ENCODE results near the gene SCARF2. TPM values are rescaled to one million over a fixed set of nuclear protein-coding genes. Genes with fewer than 3 reads are reported as not detected.

SCARF2 gene
- total RNA-seq, 1 experiment from 2014 or later: 26.3 TPM

GRCh38 chr22:20414450-20414849, 23.2 kb downstream of the SCARF2 start:
- ChIA-PET POLR2A (no interaction called here), CTCF (no interaction called here)
- Mint-ChIP-seq H3K27me3 (ENCODE audit: low read depth) (no peaks in the 10 kb centered on the region; the same call in 1 of the 2 replicates), H3K4me3 (no peak overlapping the region), H3K27ac (no peak overlapping the region), H3K36me3 (no peaks in the 10 kb centered on the region), H3K9me3 (no peaks in the 10 kb centered on the region), H3K4me1 (peaks cover 7% of the 10 kb centered on the region)
- ATAC-seq (no peak), DNase-seq (ENCODE audit: low spot score) (no peak)
- TF ChIP-seq, protein P1, sequence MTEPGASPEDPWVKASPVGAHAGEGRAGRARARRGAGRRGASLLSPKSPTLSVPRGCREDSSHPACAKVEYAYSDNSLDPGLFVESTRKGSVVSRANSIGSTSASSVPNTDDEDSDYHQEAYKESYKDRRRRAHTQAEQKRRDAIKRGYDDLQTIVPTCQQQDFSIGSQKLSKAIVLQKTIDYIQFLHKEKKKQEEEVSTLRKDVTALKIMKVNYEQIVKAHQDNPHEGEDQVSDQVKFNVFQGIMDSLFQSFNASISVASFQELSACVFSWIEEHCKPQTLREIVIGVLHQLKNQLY (CRISPR knock-in tag; IDR thresholded peaks at IDR 0.05): no peak
- TF ChIP-seq ELF4 (CRISPR knock-in tag; IDR thresholded peaks at IDR 0.05; ENCODE audit: low read depth) (no peak), PRDM15 (CRISPR knock-in tag; IDR thresholded peaks at IDR 0.05) (no peak), E2F1 (CRISPR knock-in tag; IDR thresholded peaks at IDR 0.05) (no peak), NFE2L1 (CRISPR knock-in tag; IDR thresholded peaks at IDR 0.05) (no peak), MAX (CRISPR knock-in tag; IDR thresholded peaks at IDR 0.05) (no peak), RORB (CRISPR knock-in tag; IDR thresholded peaks at IDR 0.05) (no peak), FOXP1 (CRISPR knock-in tag; IDR thresholded peaks at IDR 0.05; ENCODE audit: borderline replicate concordance) (no peak), SMAD3 (CRISPR knock-in tag; IDR thresholded peaks at IDR 0.05; ENCODE audit: borderline replicate concordance) (no peak)

- H3K36me3 Mint-ChIP-seq: no peaks in the 10 kb centered on the region
- ChIA-PET CTCF (no interaction called here), POLR2A (no interaction called here)
- ATAC-seq (no peak), DNase-seq (ENCODE audit: low spot score) (no peak)
- no peaks in the 10 kb centered on the region for H3K9me3 Mint-ChIP-seq
- peaks cover 7% of the 10 kb centered on the region for H3K4me1 Mint-ChIP-seq
- H3K4me3 Mint-ChIP-seq: no peak overlapping the region
- H3K27ac Mint-ChIP-seq: no peak overlapping the region
- H3K27me3 Mint-ChIP-seq (ENCODE audit: low read depth): no peaks in the 10 kb centered on the region; the same call in 1 of the 2 replicates
- TF ChIP-seq MXD4 (CRISPR knock-in tag; IDR thresholded peaks at IDR 0.05; ENCODE audit: borderline replicate concordance) (no peak), CTCF (IDR thresholded peaks at IDR 0.05) (no peak), MYBL2 (CRISPR knock-in tag; IDR thresholded peaks at IDR 0.05) (no peak), ZBTB21 (CRISPR knock-in tag; IDR thresholded peaks at IDR 0.05; ENCODE audit: borderline replicate concordance) (no peak), E2F1 (CRISPR knock-in tag; IDR thresholded peaks at IDR 0.05) (no peak), ELF4 (CRISPR knock-in tag; IDR thresholded peaks at IDR 0.05; ENCODE audit: low read depth) (no peak), RELA (CRISPR knock-in tag; IDR thresholded peaks at IDR 0.05; ENCODE audit: borderline replicate concordance) (no peak), ZNF232 (CRISPR knock-in tag; IDR thresholded peaks at IDR 0.05) (no peak), NFATC4 (CRISPR knock-in tag; IDR thresholded peaks at IDR 0.05) (no peak), TEAD4 (CRISPR knock-in tag; IDR thresholded peaks at IDR 0.05) (no peak), GTF2I (CRISPR knock-in tag; conservative IDR thresholded peaks at IDR 0.05) (no peak), CREB1 (CRISPR knock-in tag; IDR thresholded peaks at IDR 0.05) (no peak), PRRX2 (CRISPR knock-in tag; IDR thresholded peaks at IDR 0.05) (no peak)
- TF ChIP-seq, protein P2, sequence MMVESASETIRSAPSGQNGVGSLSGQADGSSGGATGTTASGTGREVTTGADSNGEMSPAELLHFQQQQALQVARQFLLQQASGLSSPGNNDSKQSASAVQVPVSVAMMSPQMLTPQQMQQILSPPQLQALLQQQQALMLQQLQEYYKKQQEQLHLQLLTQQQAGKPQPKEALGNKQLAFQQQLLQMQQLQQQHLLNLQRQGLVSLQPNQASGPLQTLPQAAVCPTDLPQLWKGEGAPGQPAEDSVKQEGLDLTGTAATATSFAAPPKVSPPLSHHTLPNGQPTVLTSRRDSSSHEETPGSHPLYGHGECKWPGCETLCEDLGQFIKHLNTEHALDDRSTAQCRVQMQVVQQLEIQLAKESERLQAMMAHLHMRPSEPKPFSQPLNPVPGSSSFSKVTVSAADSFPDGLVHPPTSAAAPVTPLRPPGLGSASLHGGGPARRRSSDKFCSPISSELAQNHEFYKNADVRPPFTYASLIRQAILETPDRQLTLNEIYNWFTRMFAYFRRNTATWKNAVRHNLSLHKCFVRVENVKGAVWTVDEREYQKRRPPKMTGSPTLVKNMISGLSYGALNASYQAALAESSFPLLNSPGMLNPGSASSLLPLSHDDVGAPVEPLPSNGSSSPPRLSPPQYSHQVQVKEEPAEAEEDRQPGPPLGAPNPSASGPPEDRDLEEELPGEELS (CRISPR knock-in tag; IDR thresholded peaks at IDR 0.05): no peak
- TF ChIP-seq, protein P3, sequence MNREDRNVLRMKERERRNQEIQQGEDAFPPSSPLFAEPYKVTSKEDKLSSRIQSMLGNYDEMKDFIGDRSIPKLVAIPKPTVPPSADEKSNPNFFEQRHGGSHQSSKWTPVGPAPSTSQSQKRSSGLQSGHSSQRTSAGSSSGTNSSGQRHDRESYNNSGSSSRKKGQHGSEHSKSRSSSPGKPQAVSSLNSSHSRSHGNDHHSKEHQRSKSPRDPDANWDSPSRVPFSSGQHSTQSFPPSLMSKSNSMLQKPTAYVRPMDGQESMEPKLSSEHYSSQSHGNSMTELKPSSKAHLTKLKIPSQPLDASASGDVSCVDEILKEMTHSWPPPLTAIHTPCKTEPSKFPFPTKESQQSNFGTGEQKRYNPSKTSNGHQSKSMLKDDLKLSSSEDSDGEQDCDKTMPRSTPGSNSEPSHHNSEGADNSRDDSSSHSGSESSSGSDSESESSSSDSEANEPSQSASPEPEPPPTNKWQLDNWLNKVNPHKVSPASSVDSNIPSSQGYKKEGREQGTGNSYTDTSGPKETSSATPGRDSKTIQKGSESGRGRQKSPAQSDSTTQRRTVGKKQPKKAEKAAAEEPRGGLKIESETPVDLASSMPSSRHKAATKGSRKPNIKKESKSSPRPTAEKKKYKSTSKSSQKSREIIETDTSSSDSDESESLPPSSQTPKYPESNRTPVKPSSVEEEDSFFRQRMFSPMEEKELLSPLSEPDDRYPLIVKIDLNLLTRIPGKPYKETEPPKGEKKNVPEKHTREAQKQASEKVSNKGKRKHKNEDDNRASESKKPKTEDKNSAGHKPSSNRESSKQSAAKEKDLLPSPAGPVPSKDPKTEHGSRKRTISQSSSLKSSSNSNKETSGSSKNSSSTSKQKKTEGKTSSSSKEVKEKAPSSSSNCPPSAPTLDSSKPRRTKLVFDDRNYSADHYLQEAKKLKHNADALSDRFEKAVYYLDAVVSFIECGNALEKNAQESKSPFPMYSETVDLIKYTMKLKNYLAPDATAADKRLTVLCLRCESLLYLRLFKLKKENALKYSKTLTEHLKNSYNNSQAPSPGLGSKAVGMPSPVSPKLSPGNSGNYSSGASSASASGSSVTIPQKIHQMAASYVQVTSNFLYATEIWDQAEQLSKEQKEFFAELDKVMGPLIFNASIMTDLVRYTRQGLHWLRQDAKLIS (CRISPR knock-in tag; IDR thresholded peaks at IDR 0.05; ENCODE audit: borderline replicate concordance): no peak
Measured at GRCh38 chr22:20414059-20414440, 23.6 kb downstream of the SCARF2 start.

Measured in WTC11 (cell line).